Right atrium auricular region (tissue), 2 donors: ENCODE measurements around the gene SLC5A10. TPM values are rescaled to one million over a fixed set of nuclear protein-coding genes. Genes with fewer than 3 reads are reported as not detected.

Experiments used
- DNase-seq: peaks from one replicate; pipeline ENCODE4 v3.0.0-alpha.2; 2019; ENCODE audit warnings: low spot score
- H3K27ac ChIP-seq, 2 donors: fragments of 200-600 bp; sonication (generic); 1 replicate in 1 of 2; 2 replicates in 1 of 2; pipeline ENCODE4 v1.5.1; 2016 to 2019
- H3K27me3 ChIP-seq, 2 donors: fragments of 200-600 bp; sonication (generic); one replicate each; pipeline versions ENCODE4 v1.5.1 to v1.6.0; 2017 to 2019
- H3K36me3 ChIP-seq: fragments of 200-600 bp; sonication (generic); one replicate; pipeline ENCODE4 v1.5.1; 2016
- H3K4me1 ChIP-seq, 2 donors: fragments of 200-600 bp; sonication (generic); one replicate each; pipeline versions ENCODE4 v1.5.1 to v1.6.0; 2017 to 2019
- H3K4me3 ChIP-seq, 2 donors: fragments of 200-600 bp; sonication (generic); 1 replicate in 1 of 2; 2 replicates in 1 of 2; pipeline ENCODE4 v1.5.1; 2017 to 2019; ENCODE audit warnings: mild to moderate bottlenecking in 1 of 2, moderate library complexity in 1 of 2
- H3K9me3 ChIP-seq, 2 donors: fragments of 200-600 bp; sonication (generic); one replicate each; pipeline ENCODE4 v1.5.1; 2019
- CTCF ChIP-seq, 2 donors: fragments of 200-600 bp; sonication (generic); IDR thresholded peaks; one replicate each; pipeline ENCODE4 v1.5.1; 2019; ENCODE audit warnings: antibody characterized with exemption in 2 of 2
- total RNA-seq, 2 donors: library from RNA; depleted of rRNA; stranded (reverse); fragments of >200 nt; gene quantifications; one replicate each; pipeline ENCODE4 v1.1.0, GENCODE V29; 2016

Gene SLC5A10
- total RNA-seq, 2 donors from 2014 or later = 0.16 TPM; not detected in 1

DNA sequence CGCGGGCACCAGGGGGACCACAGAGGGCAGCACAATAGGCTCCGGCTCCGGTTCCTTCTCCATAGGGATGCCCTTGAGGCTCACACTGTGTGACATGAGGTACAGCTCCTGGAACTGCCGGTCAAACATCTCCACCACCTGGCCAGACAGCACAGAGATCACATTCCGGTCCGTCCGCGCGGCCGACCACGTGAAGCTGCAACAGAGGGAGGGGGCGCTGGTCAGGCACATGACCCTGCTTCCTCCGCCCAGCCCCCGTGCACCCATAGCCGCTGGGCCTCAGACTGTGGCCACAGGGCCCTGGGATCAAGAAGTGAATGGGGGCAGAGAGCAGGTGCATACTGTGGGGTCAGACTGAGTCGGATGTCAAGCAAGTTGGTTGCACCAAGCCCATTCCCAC, 26.7 kb downstream of the SLC5A10 start:
- Histone ChIP-seq H3K36me3 (peaks cover 31% of the 10 kb centered on the region), H3K4me3 (no peak overlapping the region), H3K27ac (no peak overlapping the region), H3K9me3 (no peaks in the 10 kb centered on the region), H3K4me1 (no peaks in the 10 kb centered on the region), H3K27me3 (no peaks in the 10 kb centered on the region)
- TF ChIP-seq CTCF (IDR thresholded peaks at IDR 0.05) = no peak
- DNase-seq = no peak

DNA sequence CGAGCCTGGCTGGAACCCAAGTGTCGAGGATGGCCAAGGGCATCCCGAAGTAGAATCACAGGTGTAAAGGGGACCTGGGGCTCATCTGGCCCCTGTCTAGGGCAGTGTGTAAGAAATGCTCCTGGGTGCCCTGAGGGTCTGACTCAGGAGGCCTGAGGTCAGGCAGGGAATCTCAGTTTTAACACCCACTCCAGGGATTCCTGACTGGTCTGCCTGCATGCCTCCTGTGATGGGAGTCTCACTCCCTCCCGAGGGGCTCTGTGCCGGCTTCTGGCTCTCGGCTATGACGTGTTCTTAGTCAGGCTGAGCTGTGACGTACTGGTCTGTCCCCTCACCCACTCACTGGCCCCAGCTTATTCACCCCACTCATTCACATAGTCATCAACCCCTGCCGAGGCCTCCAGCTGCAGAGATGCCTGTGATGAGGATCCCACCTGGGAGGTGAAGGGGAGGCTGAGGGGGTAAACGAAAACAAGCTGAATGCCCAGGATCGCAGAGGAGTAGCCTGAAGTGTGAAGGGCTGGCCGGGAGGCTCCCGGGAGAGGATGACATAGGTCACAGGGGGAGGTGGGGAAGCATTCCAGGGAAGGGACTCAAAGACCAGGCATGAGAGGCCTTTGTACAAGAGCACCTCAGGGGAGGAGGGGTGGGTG, 28.8 kb downstream of the SLC5A10 start:
- no peak for TF ChIP-seq CTCF (IDR thresholded peaks at IDR 0.05)
- Histone ChIP-seq H3K27ac (no peak overlapping the region), H3K4me1 (peaks cover 0 to 6% of the 10 kb centered on the region in 2 donors), H3K9me3 (no peaks in the 10 kb centered on the region), H3K27me3 (no peaks in the 10 kb centered on the region), H3K36me3 (peaks cover 31% of the 10 kb centered on the region), H3K4me3 (no peak overlapping the region)
- DNase-seq = no peak

DNA sequence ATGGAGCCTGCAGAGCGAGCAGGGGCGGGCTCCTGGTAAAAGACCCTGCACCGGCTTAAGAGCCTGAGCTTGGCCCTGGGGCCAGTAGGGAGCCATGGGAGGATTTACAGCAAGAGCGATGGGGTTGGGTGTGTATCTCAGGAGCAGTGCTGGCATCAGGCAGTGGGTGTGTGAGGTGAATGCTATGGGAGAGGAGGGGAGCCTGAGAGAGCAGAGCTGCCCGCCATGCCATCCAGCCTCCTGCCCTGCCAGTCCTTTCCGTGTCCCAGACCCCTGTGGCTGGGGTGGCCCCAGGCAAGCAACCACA, 29.3 kb downstream of the SLC5A10 start:
- H3K27ac ChIP-seq = peak overlapping the region in 1 of 2 donors; percentile 57
- peaks cover 30% of the 10 kb centered on the region for H3K36me3 ChIP-seq
- no peaks in the 10 kb centered on the region for H3K9me3 ChIP-seq
- TF ChIP-seq CTCF (IDR thresholded peaks at IDR 0.05) = no peak
- peaks cover 0 to 11% of the 10 kb centered on the region in 2 donors for H3K4me1 ChIP-seq
- DNase-seq = no peak
- H3K4me3 ChIP-seq = no peak overlapping the region
- H3K27me3 ChIP-seq = no peaks in the 10 kb centered on the region

DNA sequence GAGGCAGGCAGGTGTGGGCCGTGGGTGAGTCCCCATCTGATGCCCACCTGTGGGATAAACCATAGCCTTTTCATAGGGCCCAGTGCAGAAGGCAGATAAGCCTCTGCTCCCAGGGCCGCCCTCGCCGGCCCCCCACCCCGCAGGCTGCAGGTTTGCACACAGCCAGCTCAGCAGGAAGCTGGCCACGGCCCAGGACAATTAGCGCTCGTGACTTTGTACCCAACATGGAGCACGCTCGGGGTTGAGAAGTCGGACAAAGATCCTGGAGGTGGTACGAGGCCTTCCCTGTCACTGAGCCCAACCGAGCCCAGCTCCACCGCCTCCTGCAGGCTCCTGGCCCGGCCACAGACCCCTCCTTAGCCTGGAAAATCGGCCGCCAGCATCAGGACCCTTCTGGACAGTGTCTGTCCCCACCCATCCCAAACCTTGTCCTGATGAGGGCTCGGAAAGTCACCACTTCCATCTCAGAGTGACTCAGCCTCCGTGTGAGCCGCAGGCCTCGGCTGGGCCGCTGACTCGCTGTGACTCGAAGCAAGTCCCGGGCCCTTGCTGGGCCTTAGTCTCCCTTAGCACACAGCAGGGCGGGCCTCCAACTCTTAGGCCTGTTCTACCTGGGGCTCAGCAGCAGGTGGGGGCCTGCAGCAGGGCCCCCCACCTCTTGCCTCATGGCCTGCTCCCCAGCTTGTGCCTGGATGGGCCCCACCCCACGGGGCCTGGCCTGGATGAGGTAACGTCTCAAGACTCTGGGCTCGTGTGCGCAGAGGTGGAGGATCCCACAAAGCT, 29.9 kb downstream of the SLC5A10 start:
- no peak overlapping the region for H3K4me3 ChIP-seq
- H3K9me3 ChIP-seq = no peaks in the 10 kb centered on the region
- H3K27ac ChIP-seq = peak overlapping the region in 1 of 2 donors; percentile 57
- TF ChIP-seq CTCF (IDR thresholded peaks at IDR 0.05) = no peak
- peaks cover 0 to 16% of the 10 kb centered on the region in 2 donors for H3K4me1 ChIP-seq
- peaks cover 24% of the 10 kb centered on the region for H3K36me3 ChIP-seq
- no peak for DNase-seq
- H3K27me3 ChIP-seq = no peaks in the 10 kb centered on the region

GRCh38 chr17:18984273-18985114, 32.5 kb downstream of the SLC5A10 start:
- Histone ChIP-seq H3K4me1 (peaks cover 0 to 41% of the 10 kb centered on the region in 2 donors), H3K9me3 (no peaks in the 10 kb centered on the region), H3K4me3 (no peak overlapping the region), H3K36me3 (peaks cover 2% of the 10 kb centered on the region), H3K27ac (peak overlapping the region; percentile 80 to 84), H3K27me3 (no peaks in the 10 kb centered on the region)
- no peak for DNase-seq
- no peak for TF ChIP-seq CTCF (IDR thresholded peaks at IDR 0.05)
